Measurements from ENCODE around the gene TSPAN9.

Gene TSPAN9

GRCh38 chr12:3152892-3153291 is 75.7 kb downstream of the TSPAN9 start:
- Mint-ChIP-seq H3K4me1 (ENCODE audit: low read depth) (peaks cover 3% of the 10 kb centered on the region), H3K27me3 (peaks cover 4% of the 10 kb centered on the region), H3K4me3 (no peak overlapping the region), H3K27ac (no peak overlapping the region), H3K36me3 (ENCODE audit: low read depth) (no peaks in the 10 kb centered on the region), H3K9me3 (no peaks in the 10 kb centered on the region)

- Mint-ChIP-seq H3K4me1 (ENCODE audit: low read depth) (peaks cover 3% of the 10 kb centered on the region), H3K27ac (no peak overlapping the region), H3K36me3 (ENCODE audit: low read depth) (no peaks in the 10 kb centered on the region), H3K4me3 (no peak overlapping the region), H3K9me3 (no peaks in the 10 kb centered on the region), H3K27me3 (peaks cover 3% of the 10 kb centered on the region)
Observed at GRCh38 chr12:3154006-3154405, 76.8 kb downstream of the TSPAN9 start.

- Mint-ChIP-seq H3K27me3 (no peaks in the 10 kb centered on the region), H3K4me1 (ENCODE audit: low read depth) (peaks cover 3% of the 10 kb centered on the region), H3K4me3 (no peak overlapping the region), H3K27ac (no peak overlapping the region), H3K36me3 (ENCODE audit: low read depth) (no peaks in the 10 kb centered on the region), H3K9me3 (no peaks in the 10 kb centered on the region)
Observed at GRCh38 chr12:3155702-3156370, 78.7 kb downstream of the TSPAN9 start.

GRCh38 chr12:3157581-3158323 is 80.6 kb downstream of the TSPAN9 start:
- no peaks in the 10 kb centered on the region for H3K36me3 Mint-ChIP-seq (ENCODE audit: low read depth)
- no peak overlapping the region for H3K4me3 Mint-ChIP-seq
- no peak overlapping the region for H3K27ac Mint-ChIP-seq
- peaks cover 3% of the 10 kb centered on the region for H3K4me1 Mint-ChIP-seq (ENCODE audit: low read depth)
- H3K27me3 Mint-ChIP-seq: peaks cover 4% of the 10 kb centered on the region
- H3K9me3 Mint-ChIP-seq: no peaks in the 10 kb centered on the region

GRCh38 chr12:3158851-3159465 is 81.8 kb downstream of the TSPAN9 start:
- Mint-ChIP-seq H3K27me3 (peaks cover 8% of the 10 kb centered on the region), H3K27ac (no peak overlapping the region), H3K4me1 (ENCODE audit: low read depth) (no peaks in the 10 kb centered on the region), H3K9me3 (no peaks in the 10 kb centered on the region), H3K4me3 (no peak overlapping the region), H3K36me3 (ENCODE audit: low read depth) (no peaks in the 10 kb centered on the region)

GRCh38 chr12:3160081-3160480 is 82.9 kb downstream of the TSPAN9 start:
- no peaks in the 10 kb centered on the region for H3K4me1 Mint-ChIP-seq (ENCODE audit: low read depth)
- H3K4me3 Mint-ChIP-seq: no peak overlapping the region
- H3K9me3 Mint-ChIP-seq: no peaks in the 10 kb centered on the region
- H3K27ac Mint-ChIP-seq: no peak overlapping the region
- H3K36me3 Mint-ChIP-seq (ENCODE audit: low read depth): no peaks in the 10 kb centered on the region
- H3K27me3 Mint-ChIP-seq: peaks cover 8% of the 10 kb centered on the region

- Mint-ChIP-seq H3K9me3 (no peaks in the 10 kb centered on the region), H3K27me3 (peaks cover 8% of the 10 kb centered on the region), H3K4me3 (no peak overlapping the region), H3K36me3 (ENCODE audit: low read depth) (no peaks in the 10 kb centered on the region), H3K4me1 (ENCODE audit: low read depth) (no peaks in the 10 kb centered on the region), H3K27ac (no peak overlapping the region)
Observed at GRCh38 chr12:3161861-3162260, 84.7 kb downstream of the TSPAN9 start.

- Mint-ChIP-seq H3K27me3 (peaks cover 21% of the 10 kb centered on the region), H3K36me3 (ENCODE audit: low read depth) (no peaks in the 10 kb centered on the region), H3K4me3 (no peak overlapping the region), H3K4me1 (ENCODE audit: low read depth) (peaks cover 9% of the 10 kb centered on the region), H3K9me3 (no peaks in the 10 kb centered on the region), H3K27ac (no peak overlapping the region)
Observed at GRCh38 chr12:3164454-3165077, 87.4 kb downstream of the TSPAN9 start.

GRCh38 chr12:3165078-3165980 is 88.2 kb downstream of the TSPAN9 start:
- H3K36me3 Mint-ChIP-seq (ENCODE audit: low read depth): no peaks in the 10 kb centered on the region
- H3K27ac Mint-ChIP-seq: no peak overlapping the region
- H3K9me3 Mint-ChIP-seq: no peaks in the 10 kb centered on the region
- no peak overlapping the region for H3K4me3 Mint-ChIP-seq
- peaks cover 10% of the 10 kb centered on the region for H3K4me1 Mint-ChIP-seq (ENCODE audit: low read depth)
- H3K27me3 Mint-ChIP-seq: peaks cover 22% of the 10 kb centered on the region

GRCh38 chr12:3167636-3168035 is 90.5 kb downstream of the TSPAN9 start:
- H3K27ac Mint-ChIP-seq: no peak overlapping the region
- no peak overlapping the region for H3K4me3 Mint-ChIP-seq
- peaks cover 10% of the 10 kb centered on the region for H3K4me1 Mint-ChIP-seq (ENCODE audit: low read depth)
- H3K9me3 Mint-ChIP-seq: no peaks in the 10 kb centered on the region
- H3K27me3 Mint-ChIP-seq: peaks cover 21% of the 10 kb centered on the region
- H3K36me3 Mint-ChIP-seq (ENCODE audit: low read depth): no peaks in the 10 kb centered on the region

GRCh38 chr12:3168223-3169221 is 91.3 kb downstream of the TSPAN9 start:
- Mint-ChIP-seq H3K4me1 (ENCODE audit: low read depth) (peaks cover 10% of the 10 kb centered on the region), H3K9me3 (no peaks in the 10 kb centered on the region), H3K27ac (no peak overlapping the region), H3K27me3 (peaks cover 17% of the 10 kb centered on the region), H3K36me3 (ENCODE audit: low read depth) (no peaks in the 10 kb centered on the region), H3K4me3 (no peak overlapping the region)

GRCh38 chr12:3170423-3171194 is 93.4 kb downstream of the TSPAN9 start:
- Mint-ChIP-seq H3K4me1 (ENCODE audit: low read depth) (peaks cover 10% of the 10 kb centered on the region), H3K4me3 (no peak overlapping the region), H3K36me3 (ENCODE audit: low read depth) (no peaks in the 10 kb centered on the region), H3K27me3 (peaks cover 17% of the 10 kb centered on the region), H3K27ac (no peak overlapping the region), H3K9me3 (no peaks in the 10 kb centered on the region)

GRCh38 chr12:3171195-3171591 is 94.0 kb downstream of the TSPAN9 start:
- Mint-ChIP-seq H3K36me3 (ENCODE audit: low read depth) (no peaks in the 10 kb centered on the region), H3K4me1 (ENCODE audit: low read depth) (peaks cover 10% of the 10 kb centered on the region), H3K9me3 (no peaks in the 10 kb centered on the region), H3K27ac (no peak overlapping the region), H3K4me3 (no peak overlapping the region), H3K27me3 (peaks cover 17% of the 10 kb centered on the region)

Data from stimulated activated naive CD8-positive, alpha-beta T cell treated with anti-CD3 and anti-CD28 coated beads, Interleukin-15, Interleukin-2, amounts not matched to agents 100 ng/mL and 50 ng/mL, for 24 hours (primary cell).